Activated gamma-delta T cell (primary cell): ENCODE measurements around the gene CCL18.
"Not testable (repeated sequence)": the region's sequence is repeated elsewhere in the genome, so short reads cannot be mapped to it uniquely, and the experiment has no call there.

ENCODE experiments used
- DNase-seq: peaks from one replicate; lab custom pipeline; 2025; lab: John Stamatoyannopoulos, UW

Gene CCL18

GRCh38 chr17:36071751-36072150 lies 7.7 kb downstream of the CCL18 start:
- DNase-seq: no peak

DNA sequence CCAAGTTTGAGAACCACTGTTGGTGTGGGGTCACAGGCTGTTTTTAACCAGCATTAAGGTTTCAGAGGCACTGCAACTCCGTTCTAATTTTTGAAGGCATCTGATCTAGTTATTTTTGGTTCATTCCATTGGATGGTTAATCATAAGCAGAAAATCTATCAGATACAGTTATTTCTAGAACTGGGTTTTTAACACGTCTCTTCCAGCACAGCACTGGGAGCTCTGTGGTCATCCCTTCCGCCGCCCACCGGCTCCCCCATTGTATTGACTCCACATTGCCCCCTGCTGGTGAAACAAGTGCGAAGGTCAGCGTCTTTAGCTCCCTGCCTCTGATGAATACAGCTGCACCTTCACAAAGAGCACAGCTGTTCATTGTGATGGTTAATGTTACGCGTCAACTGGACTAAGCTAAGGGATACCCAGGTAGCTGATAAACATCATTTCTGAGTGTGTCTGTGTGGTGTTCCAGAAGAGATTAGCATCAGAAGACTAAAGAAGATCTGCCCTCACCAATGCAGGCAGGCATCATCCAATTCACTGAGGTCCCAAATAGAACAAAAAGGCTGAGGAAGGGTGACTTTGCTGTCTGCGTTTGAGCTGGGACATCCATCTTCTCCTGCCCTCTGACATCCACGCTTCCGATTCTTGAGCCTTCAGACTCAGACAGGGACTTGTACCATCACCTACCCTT lies 8.5 kb downstream of the CCL18 start:
- no peak for DNase-seq

DNA sequence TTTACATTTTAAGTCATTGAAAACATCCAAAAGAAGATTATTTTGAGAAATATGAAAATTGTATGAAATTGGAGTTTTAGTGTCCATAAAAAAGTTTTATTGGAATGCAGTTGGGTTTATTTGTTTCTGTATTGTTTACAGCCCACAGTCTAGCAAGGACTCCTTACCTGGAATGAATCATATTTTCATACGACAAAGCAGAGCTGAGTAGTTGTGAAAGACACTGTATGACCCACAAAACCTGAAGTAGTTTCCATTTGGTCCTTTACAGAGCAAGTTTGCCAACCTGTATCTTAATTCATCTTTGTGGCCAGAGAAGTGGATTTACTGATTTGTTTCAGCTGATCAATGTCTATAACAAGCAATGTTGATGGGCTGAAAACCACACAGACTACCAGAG lies 10.3 kb downstream of the CCL18 start:
- no peak for DNase-seq

DNA sequence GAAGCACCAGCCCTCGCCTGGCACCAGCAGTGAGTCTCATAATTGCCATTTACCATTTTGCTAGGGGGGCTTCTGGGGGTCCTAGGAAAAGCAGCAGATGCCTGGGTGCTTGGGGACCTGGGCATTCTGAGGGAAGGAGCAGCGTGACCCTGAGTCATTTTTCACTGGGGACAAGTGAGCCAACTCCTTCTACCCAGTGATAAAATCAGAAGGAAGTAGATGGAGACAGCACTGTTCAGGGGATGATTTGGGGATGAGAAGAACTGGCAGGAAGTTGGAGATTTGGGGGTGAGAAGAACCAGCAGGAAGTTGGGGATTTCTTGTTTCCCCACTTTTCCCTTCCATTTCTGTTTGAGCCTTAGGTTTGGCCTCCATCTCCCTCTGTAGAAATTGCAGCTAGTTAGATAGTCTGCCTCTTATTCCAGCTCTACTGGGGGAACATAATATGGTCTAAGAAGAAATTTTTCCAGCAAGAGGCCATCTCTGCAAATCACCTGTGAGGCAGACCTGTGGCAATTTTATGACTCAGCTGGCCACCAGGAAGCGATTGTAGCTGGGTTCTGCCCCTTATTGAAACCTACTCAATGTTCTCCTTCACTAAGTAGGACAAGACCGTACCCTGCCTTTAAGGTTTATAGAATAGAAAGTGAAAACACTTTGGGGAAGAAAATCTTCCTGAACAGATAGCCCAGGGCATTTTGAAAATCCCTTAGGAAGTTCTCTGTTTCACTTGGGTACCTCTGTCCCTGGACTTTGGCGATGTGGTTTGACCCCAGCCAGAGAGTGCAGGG lies 17.8 kb downstream of the CCL18 start:
- not testable (repeated sequence) for DNase-seq

GRCh38 chr17:36082482-36083120 lies 18.5 kb downstream of the CCL18 start:
- DNase-seq: not testable (repeated sequence)

DNA sequence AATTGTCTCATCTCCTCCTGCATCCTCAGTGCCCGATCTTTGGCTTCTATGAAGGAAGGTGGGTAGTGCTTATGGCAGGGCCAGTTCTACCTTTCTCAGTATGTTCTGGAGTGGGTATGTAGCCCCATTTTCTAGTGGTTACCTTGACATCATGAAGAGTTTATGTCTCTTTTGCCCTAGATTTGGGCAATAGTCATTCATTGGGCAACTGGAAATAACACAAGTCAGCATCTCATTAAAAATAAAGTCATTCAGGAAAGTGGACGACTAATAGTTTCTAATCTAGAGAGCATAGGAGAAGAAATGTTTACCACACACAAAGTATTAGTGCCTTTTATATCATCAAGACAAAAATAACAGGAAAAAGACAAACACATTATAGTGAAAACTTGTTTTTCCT lies 19.6 kb downstream of the CCL18 start:
- DNase-seq: not testable (repeated sequence)

DNA sequence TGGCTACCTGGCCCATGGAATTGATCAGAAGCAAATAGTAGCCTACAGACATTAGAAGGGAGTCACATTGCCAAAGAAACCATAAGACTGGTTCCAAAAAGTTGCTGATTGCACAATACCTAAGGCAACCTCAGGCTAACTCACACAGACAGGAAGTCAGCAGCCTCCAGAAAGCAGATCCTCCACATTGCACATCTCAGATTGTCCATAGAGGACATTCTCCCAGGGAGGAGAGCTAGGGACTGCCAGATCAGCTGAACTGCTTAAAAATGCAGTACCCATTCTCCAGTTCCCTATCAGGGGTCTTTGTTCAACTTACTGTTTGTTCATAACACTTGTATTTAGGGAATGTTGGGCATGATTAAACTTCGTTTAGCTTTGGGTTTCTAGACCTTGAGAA lies 21.7 kb downstream of the CCL18 start:
- DNase-seq: no peak

GRCh38 chr17:36086791-36087190 lies 22.7 kb downstream of the CCL18 start:
- DNase-seq: no peak

DNA sequence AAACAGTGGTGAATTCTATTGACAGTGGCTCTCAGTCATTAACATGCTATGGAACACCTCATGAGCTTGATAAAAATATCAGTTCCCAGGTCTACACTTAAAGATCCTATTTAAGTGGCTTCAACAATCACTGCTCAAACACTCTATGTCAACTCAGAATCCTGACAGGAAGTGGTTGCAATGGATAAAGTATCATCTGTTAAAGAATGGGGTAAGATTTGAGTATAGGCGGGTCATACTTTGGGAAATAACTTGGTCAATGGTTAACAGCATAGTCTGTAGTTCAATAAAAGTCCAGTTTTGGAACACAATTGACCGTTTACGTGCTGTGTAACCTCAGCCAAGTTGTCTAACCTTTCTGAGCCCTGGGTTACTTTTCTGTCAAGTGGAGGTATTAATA lies 23.4 kb downstream of the CCL18 start:
- not testable (repeated sequence) for DNase-seq

- not testable (repeated sequence) for DNase-seq
These were observed 24.0 kb downstream of the CCL18 start for GRCh38 chr17:36087897-36088572.

DNA sequence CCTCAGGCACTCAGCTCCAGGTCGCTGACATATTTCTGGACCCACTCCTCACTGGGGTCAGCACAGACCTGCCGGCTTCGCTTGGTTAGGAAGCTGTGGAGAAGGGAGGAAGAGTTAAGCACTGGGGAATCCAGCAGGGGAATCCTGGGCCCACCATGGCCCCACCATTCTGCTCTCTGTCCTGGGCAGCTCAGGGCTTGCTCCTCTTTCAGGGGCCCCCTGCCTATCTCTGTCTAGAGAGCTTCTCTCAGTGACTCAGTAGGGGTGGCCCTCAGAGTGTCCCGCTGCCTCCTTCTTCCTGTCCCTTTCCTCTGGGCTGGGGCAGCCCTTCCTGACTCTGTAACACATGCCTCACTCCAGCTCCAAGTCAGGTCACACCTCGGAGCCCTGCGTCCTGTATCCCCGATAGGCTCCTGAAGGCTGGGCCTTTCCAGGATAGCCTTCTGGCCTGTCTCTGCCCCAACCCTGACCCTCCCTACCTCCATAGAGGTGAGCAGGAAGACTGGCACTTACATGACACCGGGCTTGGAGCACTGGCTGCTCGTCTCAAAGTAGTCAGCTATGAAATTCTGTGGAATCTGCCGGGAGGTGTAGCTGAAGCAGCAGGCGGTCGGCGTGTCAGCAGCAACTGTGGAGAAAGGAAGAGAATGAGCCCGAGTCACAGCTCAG lies 24.7 kb downstream of the CCL18 start:
- no peak for DNase-seq

- no peak for DNase-seq
These were observed 25.3 kb downstream of the CCL18 start for GRCh38 chr17:36089339-36089865.

GRCh38 chr17:36089888-36090836 lies 26.1 kb downstream of the CCL18 start, which contains the start of gene CCL3:
CCL3 (minus strand) TSS chr17:36090143; CDS start chr17:36090058, 85 bp downstream.
- no peak for DNase-seq

DNA sequence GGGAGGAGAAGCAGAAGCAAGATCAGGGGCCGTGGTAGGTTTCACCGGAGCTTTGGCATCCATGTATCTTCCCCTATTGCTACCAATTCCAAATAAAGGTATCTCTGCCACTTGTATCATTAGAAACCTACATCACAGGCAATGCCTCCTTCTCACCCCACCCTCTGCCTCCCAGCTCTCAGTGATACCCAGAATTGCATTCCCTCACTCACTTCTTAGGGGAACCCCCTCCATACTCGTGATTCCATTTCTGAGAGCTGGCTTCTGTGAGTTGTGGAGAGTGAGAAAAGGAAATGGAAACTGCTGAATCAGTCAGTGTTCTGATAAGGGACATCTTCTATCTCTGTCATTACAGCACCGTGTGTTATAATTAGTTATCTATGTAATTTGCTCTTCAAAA lies 28.2 kb downstream of the CCL18 start:
- DNase-seq: no peak

DNA sequence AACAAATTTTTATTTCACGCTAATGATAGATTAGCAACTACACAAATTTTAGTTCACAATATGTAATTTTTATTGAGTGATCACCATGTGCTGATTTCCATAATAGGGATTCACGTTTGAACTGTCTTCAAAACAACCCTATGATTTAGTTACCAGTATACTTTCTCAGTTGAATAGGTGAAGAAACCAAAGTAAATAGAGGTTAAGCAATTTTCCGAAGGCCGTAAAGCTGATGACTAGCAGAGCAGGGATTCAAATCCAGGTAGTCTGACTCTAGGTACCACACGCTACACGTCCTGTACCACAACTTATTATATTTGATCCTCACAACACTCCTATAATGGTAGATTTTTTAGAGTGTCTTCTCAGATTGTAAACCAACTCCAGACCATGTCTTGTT lies 28.6 kb downstream of the CCL18 start:
- DNase-seq: not testable (repeated sequence)

DNA sequence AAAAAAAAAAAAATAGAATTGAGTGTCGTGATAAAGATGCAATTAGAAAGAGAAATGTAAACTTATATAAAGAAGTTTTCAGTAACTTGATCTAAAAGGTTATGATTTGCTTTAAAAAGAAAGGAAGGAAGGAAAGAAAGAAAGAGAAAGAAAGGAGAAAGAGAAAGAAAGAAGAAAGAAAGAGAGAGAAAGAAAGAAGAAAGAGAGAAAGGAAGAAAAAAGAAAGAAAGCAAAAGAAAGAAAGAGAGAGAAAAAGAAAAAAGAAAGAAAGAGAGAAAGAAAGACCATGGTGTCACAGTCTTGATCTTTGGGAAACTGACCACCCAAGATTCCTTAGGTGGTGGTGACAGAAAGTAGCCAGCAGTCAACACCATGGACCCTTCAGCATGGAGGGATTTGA lies 30.2 kb downstream of the CCL18 start:
- no peak for DNase-seq

GRCh38 chr17:36094746-36095145 lies 30.7 kb downstream of the CCL18 start:
- no peak for DNase-seq

DNA sequence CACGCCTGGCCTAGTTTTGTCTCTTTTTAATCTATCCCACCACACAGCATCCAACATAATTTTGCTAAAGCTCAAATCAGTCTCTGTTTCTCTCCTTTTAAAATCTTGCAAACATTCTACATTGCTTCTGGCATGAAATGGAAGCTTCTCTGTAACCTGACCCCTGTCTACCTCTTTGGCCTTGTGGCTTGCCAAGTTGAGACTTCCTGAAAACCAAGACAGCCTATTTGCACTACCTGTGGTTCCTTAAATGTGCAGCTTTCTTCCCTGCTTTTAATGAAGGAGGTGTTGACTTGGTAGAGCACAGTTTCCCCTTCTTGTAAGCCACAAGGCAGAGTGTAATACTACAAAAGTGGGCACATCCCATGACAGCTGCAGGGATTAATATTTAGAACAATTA lies 31.9 kb downstream of the CCL18 start:
- no peak for DNase-seq

- DNase-seq: not testable (repeated sequence)
These were observed 34.9 kb downstream of the CCL18 start for GRCh38 chr17:36099004-36099403.

GRCh38 chr17:36103401-36103975 lies 39.4 kb downstream of the CCL18 start, which contains the start of gene CCL4:
CCL4 (plus strand) TSS chr17:36103827; CDS start chr17:36103906, 79 bp downstream.
- not testable (repeated sequence) for DNase-seq
